ENCODE measurements around the gene SPOCK1.

SPOCK1 gene

GRCh38 chr5:137217599-137218200, 281.4 kb downstream of the SPOCK1 start:
- no peak for DNase-seq (ENCODE audit: low read depth in 1 of 2, low spot score in 1 of 2)
- Histone ChIP-seq H3K27ac (replicated peaks) (no peak overlapping the region), H3K4me3 (replicated peaks; ENCODE audit: insufficient read depth, low read length) (no peak overlapping the region), H3K27me3 (ENCODE audit: insufficient read depth, poor library complexity, severe bottlenecking) (no peaks in the 10 kb centered on the region)
- TF ChIP-seq GABPA (IDR thresholded peaks at IDR 0.05; ENCODE audit: low read depth) (no peak), SPI1 (IDR thresholded peaks at IDR 0.05; ENCODE audit: borderline replicate concordance, low read depth) (no peak), REST (IDR thresholded peaks at IDR 0.05; ENCODE audit: insufficient replicate concordance, low read depth) (no peak), POLR2AphosphoS5 (IDR thresholded peaks at IDR 0.05; ENCODE audit: low read depth) (no peak)
- TF ChIP-seq, protein P1, sequence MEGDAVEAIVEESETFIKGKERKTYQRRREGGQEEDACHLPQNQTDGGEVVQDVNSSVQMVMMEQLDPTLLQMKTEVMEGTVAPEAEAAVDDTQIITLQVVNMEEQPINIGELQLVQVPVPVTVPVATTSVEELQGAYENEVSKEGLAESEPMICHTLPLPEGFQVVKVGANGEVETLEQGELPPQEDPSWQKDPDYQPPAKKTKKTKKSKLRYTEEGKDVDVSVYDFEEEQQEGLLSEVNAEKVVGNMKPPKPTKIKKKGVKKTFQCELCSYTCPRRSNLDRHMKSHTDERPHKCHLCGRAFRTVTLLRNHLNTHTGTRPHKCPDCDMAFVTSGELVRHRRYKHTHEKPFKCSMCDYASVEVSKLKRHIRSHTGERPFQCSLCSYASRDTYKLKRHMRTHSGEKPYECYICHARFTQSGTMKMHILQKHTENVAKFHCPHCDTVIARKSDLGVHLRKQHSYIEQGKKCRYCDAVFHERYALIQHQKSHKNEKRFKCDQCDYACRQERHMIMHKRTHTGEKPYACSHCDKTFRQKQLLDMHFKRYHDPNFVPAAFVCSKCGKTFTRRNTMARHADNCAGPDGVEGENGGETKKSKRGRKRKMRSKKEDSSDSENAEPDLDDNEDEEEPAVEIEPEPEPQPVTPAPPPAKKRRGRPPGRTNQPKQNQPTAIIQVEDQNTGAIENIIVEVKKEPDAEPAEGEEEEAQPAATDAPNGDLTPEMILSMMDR (IDR thresholded peaks at IDR 0.05; ENCODE audit: insufficient read depth, low read length) = no peak

- DNase-seq (ENCODE audit: low read depth in 1 of 2, low spot score in 1 of 2) = no peak
- H3K4me3 ChIP-seq (replicated peaks; ENCODE audit: insufficient read depth, low read length) = no peak overlapping the region
- TF ChIP-seq POLR2AphosphoS5 (IDR thresholded peaks at IDR 0.05; ENCODE audit: low read depth) = no peak
- TF ChIP-seq GABPA (IDR thresholded peaks at IDR 0.05; ENCODE audit: low read depth) = no peak
- no peak for TF ChIP-seq REST (IDR thresholded peaks at IDR 0.05; ENCODE audit: insufficient replicate concordance, low read depth)
- no peak for TF ChIP-seq SPI1 (IDR thresholded peaks at IDR 0.05; ENCODE audit: borderline replicate concordance, low read depth)
- TF ChIP-seq, protein P1 (IDR thresholded peaks at IDR 0.05; ENCODE audit: insufficient read depth, low read length) = no peak
- H3K27ac ChIP-seq (replicated peaks) = no peak overlapping the region
- H3K27me3 ChIP-seq (ENCODE audit: insufficient read depth, poor library complexity, severe bottlenecking) = no peaks in the 10 kb centered on the region
These were observed 282.0 kb downstream of the SPOCK1 start for GRCh38 chr5:137216976-137217598.

DNA sequence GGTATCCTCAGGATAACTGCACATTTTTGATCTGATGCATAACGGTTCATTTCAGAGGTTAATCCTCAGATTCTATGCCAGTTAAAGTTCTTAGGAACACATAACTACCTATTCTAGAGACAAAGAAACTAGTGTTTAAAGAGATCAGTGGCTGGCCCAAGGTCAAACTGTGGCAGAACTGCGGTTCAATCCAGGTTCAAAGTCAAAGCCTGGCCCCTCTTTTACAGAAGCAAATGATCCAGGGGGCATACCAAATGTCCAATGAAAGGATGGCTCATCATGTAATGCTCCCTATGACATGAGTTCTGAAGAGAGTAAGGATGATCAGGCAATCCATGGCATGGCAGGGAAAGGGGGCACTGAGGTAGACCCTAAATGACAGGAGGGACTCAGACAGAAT, 283.3 kb downstream of the SPOCK1 start:
- H3K4me3 ChIP-seq (replicated peaks; ENCODE audit: insufficient read depth, low read length) = no peak overlapping the region
- no peak overlapping the region for H3K27ac ChIP-seq (replicated peaks)
- H3K27me3 ChIP-seq (ENCODE audit: insufficient read depth, poor library complexity, severe bottlenecking) = no peaks in the 10 kb centered on the region
- no peak for DNase-seq (ENCODE audit: low read depth in 1 of 2, low spot score in 1 of 2)
- TF ChIP-seq, protein P1 (IDR thresholded peaks at IDR 0.05; ENCODE audit: insufficient read depth, low read length) = no peak
- TF ChIP-seq GABPA (IDR thresholded peaks at IDR 0.05; ENCODE audit: low read depth) = no peak
- no peak for TF ChIP-seq SPI1 (IDR thresholded peaks at IDR 0.05; ENCODE audit: borderline replicate concordance, low read depth)
- TF ChIP-seq POLR2AphosphoS5 (IDR thresholded peaks at IDR 0.05; ENCODE audit: low read depth) = no peak
- TF ChIP-seq REST (IDR thresholded peaks at IDR 0.05; ENCODE audit: insufficient replicate concordance, low read depth) = no peak

All from HL-60 (cell line).